NCI-H446 (cell line): ENCODE data around the gene ACVR1B.

Experiments used
- DNase-seq, 2 experiments: peaks; one replicate each; lab custom pipeline; 2025; lab: John Stamatoyannopoulos, UW

ACVR1B gene

DNA sequence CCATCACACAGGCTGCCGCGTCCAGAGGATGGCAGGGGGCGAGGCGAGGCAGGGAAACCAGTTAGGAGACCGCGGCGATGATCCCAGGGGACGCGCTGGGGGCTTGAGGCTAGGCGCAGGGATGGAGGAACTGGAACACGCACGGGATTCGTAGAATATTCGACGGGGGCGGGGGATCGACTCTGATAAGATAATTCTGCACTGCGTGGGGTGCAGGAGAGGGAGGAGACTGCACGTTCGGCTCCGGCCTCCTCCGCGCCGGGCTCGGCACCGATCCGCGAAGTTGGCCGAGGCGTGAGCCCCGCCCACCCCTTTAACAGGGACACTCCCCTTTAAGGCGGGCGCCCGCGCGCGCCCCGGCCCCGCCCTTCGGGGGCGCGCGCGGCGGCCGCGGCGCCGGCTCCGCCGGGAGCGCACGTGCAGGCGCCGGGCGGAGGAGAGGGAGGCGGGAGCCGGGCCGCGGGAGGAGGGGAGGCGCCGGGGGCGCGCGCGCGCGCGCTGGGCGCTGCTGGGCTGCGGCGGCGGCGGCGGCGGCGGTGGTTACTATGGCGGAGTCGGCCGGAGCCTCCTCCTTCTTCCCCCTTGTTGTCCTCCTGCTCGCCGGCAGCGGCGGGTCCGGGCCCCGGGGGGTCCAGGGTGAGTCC, at the start of gene ACVR1B:
Gene ACVR1B (plus strand): TSS at position 501 of the 644 bp plus-strand sequence. CDS start 45 bp downstream, at position 546.
- peak; percentile 73 to 93 for DNase-seq

GRCh38 chr12:51901881-51902280, 49.6 kb upstream of the ACVR1B start:
- no peak for DNase-seq

- peak in 1 of 2 experiments; percentile 32 for DNase-seq
Measured at GRCh38 chr12:51904951-51905470, 46.5 kb upstream of the ACVR1B start.

- no peak for DNase-seq
Measured at GRCh38 chr12:51905471-51906429, 45.7 kb upstream of the ACVR1B start.

- no peak for DNase-seq
Measured at GRCh38 chr12:51906430-51907082, 44.9 kb upstream of the ACVR1B start.

DNA sequence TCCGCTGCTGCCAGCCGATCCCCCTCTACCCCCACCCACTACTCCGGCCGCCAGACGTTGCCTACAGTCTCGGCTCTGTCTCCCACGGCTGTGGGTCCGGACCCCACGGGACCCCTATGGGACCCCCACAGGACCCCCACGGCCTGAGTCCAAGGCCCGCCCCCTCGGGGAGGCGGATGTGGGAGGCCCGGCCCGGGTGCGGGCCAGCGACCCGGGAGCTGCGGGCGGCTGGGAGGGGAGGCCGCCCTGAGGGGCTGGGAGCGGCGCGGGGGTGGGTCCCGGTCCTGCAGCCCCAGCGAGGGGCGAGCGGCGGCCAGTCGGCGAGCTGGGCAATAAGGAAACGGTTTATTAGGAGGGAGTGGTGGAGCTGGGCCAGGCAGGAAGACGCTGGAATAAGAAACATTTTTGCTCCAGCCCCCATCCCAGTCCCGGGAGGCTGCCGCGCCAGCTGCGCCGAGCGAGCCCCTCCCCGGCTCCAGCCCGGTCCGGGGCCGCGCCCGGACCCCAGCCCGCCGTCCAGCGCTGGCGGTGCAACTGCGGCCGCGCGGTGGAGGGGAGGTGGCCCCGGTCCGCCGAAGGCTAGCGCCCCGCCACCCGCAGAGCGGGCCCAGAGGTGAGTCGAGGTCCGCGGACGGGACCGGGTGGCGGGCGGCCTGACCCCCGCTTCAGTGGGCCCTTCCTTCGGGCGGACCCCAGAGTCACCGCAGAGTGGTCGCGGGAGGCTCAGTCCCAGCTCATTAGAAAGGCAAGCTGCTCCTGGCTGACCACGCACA, 44.2 kb upstream of the ACVR1B start, which contains the start of gene ACVRL1:
Gene ACVRL1 (plus strand): TSS at position 422 of the 773 bp plus-strand sequence. CDS start 4,971 bp downstream, outside the sequence.
- no peak for DNase-seq

DNA sequence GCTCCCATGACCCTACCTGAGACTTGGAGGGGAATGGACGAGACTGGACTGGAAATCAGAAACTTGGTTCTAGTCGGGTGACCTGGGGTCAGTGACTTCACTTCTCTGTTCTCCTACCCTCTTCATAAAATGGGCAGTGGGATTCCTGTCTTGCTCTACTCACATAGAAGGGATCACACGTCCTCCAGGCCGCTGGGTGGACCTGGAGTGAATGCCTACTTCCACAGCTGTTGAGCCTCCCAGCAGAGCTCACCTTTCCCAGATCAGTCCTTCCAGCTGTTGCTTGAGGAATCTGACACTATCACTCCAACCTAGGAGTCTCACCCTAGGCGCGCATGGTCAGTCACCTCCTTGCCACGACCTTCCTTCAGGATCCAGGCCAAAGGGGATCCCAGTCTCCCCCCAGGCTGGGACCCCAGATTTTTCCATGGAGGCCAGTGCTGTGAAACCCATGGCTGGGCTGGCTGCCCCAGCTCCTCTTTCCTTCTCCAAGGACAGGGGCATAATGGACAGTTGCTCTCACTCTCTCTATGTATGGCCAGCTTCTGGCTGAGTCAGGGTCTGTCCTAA, 43.6 kb upstream of the ACVR1B start:
- DNase-seq, result no peak

DNA sequence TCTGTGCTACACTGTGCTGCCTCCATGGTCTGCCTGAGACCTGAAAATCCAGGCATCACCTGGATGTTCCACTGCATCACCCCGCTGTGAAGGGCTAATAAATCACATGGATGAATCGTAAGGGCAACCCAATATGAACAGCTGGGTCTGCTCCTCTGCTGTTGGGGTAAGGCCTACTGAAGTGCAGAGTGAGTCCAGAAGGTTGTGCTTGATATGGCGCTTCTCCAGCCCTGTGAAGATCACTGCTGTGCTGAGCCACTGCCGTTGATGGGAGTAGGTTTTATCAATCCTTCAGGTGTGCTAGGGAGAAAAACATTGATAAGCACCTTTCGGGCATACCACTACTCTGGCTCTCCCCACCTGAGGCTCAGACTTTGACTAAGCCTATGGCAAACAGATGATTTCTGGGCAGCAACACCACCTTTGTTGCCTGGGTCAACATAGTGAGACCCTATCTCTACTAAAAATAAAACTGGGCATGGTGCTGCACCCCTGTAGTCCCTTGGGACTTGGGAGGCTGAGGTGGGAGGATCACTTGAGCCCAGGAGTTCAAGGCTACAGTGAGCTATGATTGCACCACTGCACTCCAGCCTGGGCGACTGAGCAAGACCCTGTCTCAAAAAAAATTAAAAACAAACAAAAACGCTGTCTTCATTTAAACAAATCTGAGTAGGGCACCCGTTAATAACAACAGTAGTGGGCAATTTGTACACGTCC, 42.5 kb upstream of the ACVR1B start:
- DNase-seq, result no peak

DNA sequence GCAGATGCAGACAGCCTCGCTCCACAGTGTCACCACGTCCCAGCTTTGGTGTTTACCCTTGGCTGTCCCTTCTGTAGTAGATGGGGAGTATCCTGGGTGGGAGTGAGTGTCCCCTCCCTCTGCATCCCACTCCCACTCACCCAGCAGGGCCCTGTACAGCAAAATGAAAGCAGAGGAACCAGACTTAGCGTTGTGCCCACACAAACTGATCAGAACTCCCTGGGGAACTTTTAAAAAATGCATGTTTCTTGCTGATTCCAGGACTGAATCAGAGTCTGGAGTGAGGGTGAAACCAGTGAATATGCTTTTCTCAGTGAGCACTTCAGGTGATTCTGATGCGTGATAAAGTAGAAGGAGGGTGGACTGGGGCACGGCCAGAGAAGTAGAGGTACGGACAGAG, 41.3 kb upstream of the ACVR1B start:
- no peak for DNase-seq

- DNase-seq, result no peak
Measured at GRCh38 chr12:51910691-51911090, 40.8 kb upstream of the ACVR1B start.

DNA sequence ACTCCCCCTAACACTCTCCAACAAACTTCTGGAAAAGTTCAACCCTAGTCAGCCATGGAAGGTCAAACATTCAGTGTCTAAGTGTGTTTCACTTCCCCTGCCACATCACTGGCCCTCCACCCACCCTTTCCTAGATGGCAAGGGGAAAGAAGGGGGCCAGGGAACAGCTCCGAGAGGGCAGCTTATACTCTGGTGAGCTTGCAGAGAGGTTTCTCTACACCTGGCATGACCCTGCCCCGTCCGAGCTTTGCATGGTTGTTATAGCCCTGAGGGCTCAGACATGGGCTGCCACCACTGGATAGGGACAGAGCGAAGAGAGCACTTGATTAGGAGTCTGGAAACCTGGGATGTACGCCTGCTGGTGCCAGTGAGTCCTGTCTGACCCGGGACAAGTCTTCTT, 40.2 kb upstream of the ACVR1B start:
- DNase-seq, result no peak

DNA sequence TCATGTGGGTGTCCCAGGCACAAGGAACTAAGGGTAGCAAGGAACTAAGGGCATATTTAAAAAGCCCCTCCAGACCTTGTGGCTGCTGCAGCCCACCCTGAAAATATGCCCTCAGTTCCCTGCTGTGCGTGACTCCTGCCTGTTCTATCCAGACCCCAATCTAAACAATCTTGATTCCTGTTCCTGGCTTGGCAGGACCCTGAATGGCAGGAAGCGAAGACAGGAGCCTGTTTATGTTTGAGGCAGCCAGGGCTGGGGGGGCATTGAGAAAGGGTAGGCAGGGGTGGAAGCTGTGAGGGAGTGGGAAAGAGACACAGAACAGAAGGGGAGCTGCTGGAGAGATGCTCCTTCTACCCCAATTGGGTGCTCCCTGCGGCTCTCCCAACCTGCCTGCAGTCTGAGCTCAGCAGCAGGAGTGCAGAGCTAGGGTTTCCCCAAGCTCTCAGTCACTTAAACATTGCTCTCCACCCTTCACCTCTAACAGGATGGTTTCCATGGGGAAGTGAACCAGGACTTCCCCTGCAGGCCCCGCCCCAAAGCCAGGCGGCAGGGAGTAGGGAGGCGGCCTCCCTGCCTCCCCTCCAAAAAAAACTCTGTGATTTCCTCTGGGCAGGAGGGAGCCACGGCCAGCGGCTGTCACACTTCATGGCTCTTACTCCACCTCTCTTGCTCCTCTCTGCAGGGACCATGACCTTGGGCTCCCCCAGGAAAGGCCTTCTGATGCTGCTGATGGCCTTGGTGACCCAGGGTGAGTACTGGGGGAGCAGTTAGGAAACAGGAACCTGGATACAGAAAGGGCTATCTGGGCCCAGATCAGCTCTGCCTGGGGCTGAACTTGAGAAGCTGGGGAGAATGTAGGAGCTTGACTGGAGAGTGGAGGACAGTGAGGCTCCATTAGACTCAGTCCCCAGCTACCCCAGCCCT, 39.4 kb upstream of the ACVR1B start:
- no peak for DNase-seq

DNA sequence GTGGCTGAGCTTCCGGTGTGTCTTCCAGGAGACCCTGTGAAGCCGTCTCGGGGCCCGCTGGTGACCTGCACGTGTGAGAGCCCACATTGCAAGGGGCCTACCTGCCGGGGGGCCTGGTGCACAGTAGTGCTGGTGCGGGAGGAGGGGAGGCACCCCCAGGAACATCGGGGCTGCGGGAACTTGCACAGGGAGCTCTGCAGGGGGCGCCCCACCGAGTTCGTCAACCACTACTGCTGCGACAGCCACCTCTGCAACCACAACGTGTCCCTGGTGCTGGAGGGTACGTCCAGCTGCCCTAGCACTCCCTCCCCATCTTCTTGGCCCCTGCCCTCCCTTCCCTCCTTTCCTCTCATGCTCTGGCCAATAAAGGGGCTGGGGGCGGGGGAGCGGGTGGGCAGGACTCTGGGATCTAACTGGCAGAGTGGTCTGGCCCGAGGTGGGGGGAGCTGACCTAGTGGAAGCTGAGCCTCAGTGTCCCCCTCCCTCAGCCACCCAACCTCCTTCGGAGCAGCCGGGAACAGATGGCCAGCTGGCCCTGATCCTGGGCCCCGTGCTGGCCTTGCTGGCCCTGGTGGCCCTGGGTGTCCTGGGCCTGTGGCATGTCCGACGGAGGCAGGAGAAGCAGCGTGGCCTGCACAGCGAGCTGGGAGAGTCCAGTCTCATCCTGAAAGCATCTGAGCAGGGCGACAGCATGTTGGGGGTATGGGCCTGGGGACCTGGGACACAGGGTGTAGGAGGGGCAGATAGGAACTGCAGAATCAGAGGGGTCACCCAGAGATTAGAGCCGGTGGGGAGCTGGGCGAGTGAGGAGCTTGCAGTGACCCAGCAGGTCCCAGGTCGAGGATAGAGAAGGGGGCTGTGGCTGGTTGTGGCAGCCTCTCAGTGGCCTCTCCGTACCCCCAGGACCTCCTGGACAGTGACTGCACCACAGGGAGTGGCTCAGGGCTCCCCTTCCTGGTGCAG, 38.1 kb upstream of the ACVR1B start:
- no peak for DNase-seq

DNA sequence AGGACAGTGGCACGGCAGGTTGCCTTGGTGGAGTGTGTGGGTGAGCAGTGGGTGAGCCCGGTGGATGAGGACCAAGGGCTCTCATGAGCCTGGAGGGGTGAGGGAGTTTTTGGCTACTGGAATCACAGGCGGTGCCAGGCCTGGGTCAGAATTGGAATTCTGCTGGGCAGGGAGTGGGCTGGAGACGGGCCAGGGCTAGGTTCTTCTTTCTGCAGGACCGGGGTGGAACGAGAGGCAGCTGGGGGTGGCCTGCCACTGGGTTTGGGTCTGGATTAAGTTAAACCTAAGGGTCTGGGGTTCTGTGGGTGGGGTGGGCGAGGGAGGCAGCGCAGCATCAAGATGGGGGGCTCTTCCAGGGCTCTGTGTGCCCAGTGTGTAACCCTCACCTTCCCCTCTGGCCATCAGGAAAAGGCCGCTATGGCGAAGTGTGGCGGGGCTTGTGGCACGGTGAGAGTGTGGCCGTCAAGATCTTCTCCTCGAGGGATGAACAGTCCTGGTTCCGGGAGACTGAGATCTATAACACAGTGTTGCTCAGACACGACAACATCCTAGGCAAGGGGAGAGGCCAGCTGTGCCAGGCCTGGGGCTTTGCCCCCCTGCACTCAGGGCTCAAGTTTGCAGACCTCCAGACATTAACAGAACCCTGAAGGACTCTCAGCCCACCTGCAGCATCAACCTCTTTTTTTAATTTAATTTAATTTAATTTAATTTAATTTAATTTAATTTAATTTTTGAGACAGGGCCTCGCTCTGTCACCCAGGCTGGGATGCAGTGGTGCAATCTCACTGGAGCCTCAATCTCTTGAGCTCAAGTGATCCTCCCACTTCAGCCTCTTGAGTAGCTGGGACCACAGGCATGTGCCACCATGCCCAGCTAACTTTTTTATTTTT, 37.2 kb upstream of the ACVR1B start:
- no peak for DNase-seq

- DNase-seq, result no peak
Measured at GRCh38 chr12:51915003-51915625, 36.4 kb upstream of the ACVR1B start.

DNA sequence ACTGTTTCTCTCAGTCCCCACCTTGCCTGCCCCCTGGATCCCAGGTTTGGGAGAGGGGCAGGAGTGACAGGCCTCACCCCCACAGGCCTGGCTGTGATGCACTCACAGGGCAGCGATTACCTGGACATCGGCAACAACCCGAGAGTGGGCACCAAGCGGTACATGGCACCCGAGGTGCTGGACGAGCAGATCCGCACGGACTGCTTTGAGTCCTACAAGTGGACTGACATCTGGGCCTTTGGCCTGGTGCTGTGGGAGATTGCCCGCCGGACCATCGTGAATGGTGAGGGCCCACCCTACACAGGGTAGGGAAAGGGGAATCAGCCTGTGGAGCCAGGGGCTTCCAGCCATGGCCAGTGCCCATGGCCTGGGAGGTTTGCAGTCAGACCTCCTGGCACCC, 35.5 kb upstream of the ACVR1B start:
- no peak for DNase-seq
